ENCODE results near the gene SDE2. TPM values are rescaled to one million over a fixed set of nuclear protein-coding genes. Genes with fewer than 3 reads are reported as not detected.
"Not testable (repeated sequence)": the region's sequence is repeated elsewhere in the genome, so short reads cannot be mapped to it uniquely, and the experiment has no call there.

The SDE2 gene
- total RNA-seq, 1 donor from 2014 or later: 39.7 TPM

DNA sequence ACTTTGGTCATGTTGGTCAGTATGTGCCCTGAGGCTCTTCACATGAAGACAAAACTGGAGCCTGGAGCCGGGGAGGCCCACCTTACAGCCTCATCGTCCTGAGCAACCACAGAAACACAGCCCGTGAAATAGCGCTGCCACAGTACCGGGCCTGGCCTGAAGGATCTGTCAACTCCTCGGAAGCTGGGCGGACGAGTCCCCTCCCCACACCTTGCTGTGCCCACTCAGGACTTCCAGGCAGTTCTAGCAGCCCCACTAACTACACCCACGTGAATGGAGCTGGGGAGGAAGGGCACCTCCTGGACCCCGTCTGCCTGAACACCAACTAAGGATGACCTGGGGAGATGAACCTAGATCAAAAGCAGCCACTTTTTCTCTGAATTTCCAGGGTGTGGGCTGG lies 24.7 kb downstream of the SDE2 start:
- DNase-seq: no peak

DNA sequence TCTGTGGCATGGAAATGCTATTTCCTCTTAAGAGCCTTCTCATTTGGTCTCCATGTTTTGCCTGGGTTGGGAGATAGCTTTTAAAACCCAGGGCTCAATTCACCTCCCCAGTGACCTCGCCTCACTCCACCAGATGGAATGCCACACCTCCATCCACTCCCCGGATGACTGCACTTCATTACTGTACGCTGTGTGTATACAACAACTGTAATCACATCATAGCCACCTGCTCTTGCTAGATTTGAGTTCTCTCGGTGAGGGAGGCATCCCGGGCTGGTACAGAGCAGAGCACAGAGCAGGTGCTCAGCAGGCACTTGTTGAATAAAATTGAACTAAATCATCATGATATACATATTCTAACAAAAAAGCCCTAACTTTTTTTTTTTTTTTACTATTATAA lies 26.0 kb downstream of the SDE2 start:
- no peak for DNase-seq

DNA sequence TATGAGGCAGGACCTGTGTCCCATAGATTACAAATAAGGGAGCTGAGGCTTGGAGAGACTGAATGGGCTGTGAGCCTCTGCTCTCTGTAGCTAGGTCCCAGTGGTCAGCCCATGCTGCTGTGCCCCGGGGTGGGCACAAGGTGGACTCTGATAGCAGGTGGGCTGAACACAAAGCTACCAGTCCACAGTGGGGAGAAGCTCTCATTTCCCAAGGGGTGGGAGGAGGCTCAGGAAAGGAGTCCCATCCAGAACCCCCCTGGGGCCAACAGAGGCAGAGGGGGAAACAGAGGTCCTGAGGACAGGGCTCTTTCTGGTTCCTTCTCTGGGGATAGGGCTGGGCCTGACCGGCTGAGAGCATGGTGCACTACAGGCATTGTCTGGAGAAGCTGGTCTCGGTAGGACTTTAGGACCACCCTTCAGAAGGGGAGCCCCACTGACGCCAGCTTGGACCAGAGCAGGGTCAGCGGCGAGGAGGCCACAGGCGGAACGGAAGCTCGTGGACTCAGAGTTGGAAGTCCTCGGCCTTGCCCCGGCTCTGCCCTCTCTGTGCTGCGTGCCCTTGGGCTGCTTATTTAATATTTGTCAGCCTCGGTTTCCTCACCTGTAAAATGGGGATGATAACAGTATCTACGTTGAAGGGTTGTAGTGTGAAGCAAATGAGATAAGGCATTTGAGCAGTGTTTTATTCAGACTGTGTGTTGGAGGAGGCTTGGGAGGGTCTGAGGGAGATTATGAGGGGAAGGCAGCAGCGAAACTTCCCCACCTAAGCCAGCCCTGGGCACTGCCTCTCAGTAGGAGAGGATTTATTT lies 26.6 kb downstream of the SDE2 start:
- no peak for DNase-seq

DNA sequence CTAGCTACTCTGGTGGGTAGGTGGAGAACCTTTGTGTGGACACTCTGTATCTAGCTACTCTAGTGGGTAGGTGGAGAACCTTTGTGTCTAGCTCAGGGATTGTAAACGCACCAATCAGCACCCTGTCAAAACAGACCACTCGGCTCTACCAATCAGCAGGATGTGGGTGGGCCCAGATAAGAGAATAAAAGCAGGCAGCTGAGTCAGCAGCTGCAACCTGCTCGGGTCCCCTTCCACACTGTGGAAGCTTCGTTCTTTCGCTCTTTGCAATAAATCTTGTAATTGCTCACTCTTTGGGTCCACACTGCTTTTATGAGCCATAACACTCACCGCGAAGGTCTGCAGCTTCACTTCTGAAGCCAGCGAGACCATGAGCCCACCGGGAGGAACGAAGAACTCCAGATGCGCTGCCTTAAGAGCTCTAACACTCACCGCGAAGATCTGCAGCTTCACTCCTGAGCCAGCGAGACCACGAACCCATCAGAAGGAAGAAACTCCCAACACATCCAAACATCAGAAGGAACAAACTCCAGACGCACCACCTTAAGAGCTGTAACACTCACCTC lies 28.5 kb downstream of the SDE2 start:
- not testable (repeated sequence) for DNase-seq

DNA sequence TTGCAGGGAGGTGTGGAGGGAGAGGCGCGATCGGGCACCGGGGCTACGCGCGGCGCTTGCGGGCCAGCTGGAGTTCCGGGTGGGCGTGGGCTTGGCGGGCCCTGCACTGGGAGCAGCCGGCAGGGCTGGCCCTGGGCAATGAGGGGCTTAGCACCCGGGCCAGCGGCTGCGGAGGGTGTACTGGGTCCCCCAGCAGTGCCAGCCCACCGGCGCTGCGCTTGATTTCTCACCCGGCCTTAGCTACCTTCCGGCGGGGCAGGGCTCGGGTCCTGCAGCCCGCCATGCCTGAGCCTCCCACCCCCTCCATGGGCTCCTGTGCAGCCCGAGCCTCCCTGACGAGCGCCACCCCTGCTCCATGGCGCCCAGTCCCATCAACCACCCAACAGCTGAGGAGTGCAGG lies 29.4 kb downstream of the SDE2 start:
- not testable (repeated sequence) for DNase-seq

DNA sequence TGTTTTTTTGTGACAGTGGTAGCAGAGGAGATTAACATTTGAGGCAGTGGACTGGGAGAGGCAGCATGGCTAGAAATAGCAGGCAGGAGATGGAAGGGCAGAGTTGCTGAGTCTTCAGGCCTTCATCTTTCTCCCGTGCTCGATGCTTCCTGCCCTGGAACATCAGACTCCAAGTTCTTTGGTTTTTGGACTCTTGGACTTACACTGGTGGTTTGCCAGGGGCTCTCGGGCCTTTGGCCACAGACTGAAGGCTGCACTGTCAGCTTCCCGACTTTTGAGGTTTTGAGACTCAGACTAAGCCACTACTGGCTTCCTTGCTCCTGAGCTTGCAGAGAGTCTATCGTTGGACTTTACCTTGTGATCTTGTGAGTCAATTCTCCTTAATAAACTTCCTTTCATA lies 33.9 kb downstream of the SDE2 start:
- DNase-seq: no peak

DNA sequence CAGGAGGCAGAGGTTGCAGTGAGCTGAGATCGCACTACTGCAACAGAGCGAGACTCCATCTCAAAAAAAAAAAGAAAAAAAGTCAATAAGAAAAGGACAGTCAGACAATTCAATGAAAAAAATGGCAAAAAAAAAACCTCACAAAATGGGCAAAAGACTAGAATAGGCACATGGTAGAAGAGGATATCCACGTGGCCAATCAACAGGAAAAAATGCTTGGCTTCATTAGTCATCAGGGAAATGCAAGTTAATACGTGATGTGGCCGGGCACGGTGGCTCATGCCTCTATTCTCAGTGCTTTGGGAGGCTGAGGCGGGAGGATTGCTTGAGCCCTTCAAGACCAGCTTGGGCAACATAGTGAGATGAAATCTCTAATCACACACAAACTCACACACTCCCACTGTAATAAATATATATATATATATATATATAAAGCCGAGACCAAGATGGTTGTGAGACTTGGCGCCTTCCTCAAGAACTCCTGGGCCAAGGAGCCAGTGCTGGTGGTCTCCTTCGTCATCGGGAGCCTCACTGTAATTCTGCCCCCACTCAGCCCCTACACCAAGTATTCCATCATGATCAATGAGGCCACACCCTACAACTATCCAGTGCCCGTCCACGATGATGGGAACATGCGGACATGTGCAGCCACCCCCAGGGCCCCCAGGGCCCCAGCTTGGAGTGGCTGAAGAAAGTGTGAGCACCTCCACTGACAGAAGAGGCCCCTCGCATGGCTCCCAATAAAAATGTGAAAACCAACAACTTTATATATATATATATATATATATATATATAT lies 35.2 kb downstream of the SDE2 start:
- DNase-seq: no peak

DNA sequence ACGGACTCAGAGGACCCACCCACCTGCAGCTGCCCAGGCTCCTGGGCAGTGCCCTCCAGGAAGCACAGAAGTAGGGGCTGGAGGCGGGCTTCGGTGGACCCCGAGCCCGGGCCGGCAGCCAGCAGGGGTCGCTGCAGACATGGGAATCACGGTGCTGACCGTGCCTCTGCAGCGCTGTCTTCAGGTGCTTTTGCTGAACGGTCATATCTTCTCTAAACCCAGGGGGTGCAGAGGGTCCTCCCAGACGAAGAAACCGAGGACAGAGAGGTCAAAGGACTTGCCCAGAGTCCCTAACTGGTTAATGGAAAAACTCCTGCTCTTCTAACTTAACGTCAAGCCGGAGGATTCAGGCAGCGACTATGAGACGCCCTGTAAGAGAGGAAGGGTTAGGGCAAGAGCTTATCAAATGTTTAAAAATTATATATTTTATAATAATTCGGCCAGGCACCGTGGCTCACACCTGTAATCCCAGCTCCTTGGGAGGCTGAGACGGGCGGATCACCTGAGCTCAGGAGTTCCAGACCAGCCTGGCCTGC lies 36.6 kb downstream of the SDE2 start:
- DNase-seq: no peak

DNA sequence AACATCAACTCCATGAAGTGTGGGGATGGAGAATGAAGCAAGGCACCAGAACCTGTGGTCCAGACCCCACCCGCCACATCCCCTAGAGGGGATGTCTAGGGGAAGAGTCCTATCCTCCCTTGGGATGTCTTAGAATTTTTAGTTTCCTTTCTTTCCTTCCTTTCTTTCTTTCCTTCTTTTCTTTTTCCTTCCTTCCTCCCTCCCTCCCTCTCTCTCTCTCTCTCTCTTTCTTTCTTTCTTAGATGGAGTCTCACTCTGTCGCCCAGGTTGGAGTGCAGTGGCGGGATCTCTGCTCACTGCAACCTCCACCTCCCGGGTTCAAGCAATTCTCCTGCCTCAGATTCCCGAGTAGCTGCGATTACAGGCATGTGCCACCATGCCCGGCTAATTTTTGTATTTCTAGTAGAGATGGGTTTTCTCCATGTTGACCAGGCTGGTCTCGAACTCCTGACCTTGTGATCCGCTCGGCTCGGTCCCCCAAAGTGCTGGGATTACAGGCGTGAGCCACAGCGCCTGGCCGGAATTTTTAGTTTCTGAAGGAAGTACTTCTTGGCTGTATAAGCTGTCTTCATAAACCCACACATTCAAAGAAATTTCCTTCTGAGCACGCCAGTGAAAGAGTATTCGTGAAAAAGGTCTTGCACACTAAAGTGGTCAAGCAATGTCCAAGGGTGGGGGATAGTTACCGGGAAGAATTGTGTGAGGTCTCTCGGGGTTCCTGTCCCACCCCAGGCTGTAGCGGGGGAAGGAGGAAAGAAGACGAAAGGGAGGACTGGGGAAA lies 37.3 kb downstream of the SDE2 start:
- DNase-seq: no peak

DNA sequence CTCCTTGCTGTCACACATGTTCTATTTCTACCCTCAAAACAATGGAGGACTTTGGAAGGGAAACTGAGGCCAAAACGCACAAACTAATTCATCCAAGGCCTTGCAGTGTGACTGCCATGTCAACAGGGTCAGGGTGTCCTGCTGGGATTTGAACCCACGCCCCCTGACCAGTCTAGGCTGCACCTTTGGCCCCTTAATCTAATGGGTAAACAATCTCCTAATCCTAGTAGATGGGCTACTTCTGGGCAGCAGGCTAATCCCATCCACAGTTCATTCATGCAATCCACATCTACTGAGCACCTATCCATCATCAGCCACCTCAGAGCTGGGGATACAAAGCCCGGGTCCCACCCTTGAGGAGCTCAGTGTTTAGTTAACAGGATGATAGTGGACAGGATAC lies 41.1 kb downstream of the SDE2 start:
- DNase-seq: no peak

DNA sequence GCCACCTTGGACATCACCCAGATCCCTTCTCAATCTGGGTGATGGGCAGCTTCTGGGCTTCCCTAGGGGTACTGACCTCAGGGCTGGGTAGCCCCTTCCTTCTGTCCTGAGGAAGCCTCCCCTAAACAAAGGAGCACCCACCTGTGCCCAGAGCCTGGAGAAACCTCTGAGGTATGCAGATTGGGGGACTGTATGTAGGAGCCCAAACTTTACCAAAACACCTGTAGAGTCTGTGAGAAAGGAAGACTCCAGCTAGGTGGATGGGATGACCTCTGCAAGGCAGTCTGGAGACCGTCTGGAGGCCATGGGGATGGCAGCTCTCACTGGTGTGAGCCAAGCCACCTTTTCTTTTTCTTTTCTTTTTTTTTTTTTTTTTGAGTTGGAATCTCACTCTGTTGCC lies 44.4 kb downstream of the SDE2 start:
- DNase-seq: no peak

DNA sequence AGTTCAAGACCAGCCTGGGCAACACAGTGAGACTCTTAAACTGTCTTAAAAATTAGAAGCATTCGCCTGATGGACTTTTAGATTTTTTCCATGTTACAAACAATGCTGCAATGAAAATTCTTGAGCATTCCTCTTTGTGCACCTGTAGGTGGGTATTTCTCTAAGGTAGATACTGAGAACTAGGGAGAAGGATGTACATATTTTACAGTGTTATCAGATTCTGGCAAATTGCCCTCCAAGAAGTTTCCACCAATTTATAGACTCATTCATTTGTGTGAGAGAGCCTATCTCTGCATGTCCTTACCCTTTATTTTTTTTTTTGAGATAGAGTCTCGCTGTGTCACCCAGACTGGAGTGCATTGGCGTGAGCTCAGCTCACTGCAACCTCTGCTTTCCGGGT lies 45.8 kb downstream of the SDE2 start:
- DNase-seq: no peak

DNA sequence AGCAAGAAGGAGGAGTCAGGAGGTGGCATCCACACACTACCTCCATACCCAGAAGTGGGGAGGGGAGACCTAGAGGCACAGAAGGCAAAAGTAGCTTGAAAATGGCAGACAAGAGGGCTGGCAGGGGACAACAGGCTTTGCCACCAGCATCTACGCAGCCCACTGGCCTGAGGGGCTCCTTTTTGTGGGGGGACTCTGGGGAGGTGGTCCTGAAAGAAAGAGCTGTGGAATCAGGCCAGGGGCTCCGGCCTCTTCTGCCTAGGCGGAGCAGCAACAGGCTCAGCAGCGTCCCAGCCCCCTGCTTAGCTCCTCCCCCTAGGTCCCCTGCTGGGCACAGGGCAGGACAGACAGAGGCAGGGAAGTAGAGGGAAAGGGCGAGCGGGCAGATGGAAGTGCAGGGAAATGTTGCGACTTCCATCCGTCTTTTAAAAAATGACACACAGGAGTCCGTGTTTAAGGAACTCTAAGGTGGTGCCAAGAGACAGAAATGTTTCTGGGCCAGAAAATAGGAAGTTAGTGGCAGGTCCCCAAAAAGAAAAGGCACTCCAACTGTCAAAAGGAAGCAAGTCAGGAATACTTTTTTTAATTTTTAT lies 48.1 kb downstream of the SDE2 start:
- DNase-seq: no peak

DNA sequence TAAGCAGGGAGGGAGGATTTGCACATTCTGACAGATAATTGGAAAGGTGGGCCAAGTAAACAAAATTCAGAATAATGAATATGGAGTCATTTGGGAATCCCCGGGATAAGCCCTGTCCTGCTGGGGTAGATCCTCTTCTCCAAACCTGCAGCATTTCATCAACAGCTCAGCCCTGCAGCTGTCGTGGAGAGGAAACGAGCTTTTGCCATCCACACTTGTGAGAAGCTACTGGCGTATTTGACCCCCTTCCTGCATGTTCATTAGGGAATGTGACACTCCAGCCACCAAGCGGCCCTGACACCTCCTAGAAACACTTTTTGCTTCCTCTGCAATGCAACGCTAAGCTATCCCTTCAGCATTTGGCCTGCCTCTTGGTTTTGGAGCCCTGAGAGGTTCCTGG lies 50.1 kb downstream of the SDE2 start:
- DNase-seq: peak; percentile 37

DNA sequence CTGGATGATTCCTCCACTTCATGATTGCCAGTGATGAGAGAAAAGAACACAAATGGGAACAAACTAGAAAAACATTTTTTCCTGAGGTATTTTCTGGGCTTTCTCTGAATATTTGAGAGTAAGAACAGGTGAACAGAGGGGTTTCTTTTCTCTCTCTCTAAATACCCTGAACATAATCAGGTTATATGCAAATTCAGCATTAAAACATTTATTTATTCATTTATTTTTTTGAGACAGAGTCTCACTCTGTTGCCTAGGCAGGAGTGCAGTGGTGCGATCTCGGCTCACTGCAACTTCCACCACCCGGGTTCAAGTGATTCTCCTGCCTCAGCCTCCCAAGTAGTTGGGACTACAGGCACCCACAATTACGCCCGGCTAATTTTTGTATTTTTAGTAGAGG lies 52.3 kb downstream of the SDE2 start:
- no peak for DNase-seq

DNA sequence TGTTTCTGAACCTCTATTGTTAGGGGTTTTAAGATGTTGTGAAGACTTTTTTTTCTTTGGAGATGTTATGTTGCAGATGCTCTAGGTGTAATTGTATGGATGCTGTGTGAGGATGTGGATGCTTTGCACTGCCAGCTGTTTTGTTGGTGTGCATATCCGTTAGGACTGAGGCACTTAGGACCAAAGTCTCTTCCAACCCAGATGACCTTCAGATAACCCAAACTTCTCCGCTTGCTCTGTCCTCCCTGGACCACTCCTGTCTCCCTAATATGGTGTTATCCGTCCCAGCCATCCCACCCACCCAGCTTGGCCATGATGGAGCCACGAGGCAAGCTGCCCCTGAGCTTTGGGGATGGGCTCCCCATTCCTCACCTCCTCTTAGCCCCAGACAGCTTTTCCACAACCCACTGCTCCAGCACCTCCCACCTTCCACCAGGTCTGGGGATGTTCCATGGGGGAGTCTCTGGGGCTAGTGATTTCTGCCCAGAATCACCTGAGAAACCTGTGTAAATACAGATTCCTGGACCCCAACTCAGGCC lies 53.0 kb downstream of the SDE2 start:
- no peak for DNase-seq

DNA sequence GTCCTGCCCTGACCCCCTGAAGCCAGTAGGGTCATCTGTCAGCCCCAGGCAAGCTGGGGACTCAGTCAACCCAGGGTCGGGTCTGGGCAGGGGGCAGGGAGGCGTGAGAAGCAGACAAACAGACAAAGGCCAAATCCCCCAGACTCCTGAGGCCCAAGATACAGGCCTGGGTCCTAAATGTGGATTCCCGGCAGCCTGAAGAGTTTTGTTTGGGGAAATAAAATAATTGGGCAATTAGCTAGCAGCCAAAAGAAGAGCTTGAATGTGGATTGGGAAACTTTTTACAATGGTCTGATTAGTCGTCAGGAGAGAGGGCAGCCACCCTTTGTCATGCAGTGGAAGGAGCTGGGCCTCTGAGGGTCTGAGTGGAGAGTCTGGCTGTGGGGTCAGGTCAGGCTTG lies 53.6 kb downstream of the SDE2 start:
- DNase-seq: no peak

DNA sequence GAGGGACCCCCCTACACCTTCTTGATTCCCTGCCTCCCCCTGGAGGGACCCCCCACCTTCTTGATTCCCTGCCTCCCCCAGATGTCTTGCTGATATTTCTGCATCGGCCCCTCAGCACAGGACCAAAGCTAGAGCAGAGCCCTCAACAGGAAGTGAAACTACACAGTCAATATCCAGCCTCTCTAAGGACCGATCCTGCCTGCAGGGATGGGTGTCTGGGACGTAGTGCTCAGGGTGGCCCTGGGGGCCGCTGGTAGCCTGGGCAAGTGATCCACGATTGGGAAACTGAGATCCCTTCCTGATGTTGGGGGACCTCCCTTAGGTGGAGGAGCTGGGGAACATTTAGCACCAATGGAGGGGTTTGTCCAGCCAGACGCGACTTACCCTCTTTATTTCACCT lies 54.2 kb downstream of the SDE2 start:
- no peak for DNase-seq

DNA sequence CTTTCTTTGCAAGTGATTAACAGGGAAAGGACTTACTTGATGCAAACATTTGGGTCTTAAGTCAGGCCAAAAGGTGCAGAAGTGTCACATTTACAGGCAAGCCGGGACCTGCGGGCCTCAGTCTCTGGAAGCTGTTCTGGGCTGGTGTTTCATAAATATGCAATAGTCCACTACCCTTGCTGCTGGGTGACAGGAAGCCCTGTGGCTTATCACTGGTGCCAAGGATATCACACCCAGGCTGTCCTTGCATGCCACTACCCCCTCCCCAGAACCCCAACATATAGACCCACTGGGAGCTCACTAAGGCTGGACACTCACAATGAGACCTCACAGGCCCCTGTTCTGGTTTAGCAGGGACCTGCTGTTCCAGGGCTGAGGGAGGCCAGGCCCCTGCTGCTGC lies 54.8 kb downstream of the SDE2 start:
- no peak for DNase-seq

DNA sequence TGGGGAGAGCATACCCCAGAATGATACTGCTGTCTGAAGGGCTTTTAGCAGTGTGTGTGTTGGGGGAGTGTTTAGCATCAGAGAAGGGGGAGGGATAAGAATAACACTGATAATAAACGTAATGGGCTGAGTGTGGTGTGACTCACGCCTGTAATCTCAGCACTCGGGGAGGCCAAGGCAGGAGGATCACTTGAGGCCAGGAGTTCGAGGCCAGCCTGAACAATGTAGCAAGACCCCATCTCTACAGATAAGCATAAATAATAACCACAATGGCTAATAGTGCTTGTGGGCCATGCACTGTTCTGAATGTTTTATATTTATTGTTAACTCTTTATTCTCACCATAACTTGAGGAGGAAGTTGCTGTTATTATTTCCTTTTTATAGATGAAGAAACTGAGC lies 55.6 kb downstream of the SDE2 start:
- DNase-seq: no peak

DNA sequence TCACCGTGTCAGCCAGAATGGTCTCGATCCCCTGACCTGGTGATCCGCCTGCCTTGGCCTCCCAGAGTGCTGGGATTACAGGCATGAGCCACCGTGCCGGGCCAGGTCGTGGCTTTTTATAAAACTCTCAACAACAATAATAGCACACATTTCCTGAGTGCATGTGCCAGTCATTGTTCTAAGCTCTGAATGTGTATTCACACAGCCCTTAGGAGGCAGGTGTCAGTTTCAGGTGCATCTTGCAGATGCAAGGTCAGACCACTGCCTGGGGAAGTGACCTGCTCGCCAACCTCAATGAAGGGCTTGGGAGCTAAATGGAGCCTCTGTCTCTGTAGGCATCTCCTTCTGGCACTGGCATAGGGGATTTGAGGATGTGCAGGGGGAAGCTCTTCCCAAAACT lies 56.6 kb downstream of the SDE2 start:
- DNase-seq: no peak

DNA sequence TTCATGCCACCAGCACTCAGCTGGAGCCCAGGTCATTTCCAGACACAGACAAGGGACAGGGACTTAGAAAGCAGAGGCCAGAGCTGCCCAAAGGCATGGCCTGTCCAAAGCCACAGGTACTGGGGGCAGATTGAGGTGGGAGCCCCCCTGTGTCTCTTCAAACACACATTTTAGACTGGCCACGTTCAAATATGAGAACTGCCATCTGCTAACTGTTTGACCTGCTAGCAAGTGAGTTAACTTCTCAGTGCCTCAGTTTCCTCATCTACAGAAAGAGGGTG lies 57.3 kb downstream of the SDE2 start:
- DNase-seq: no peak

Measured in tongue (tissue), 2 donors.